GM21447 (cell line): Measurements from ENCODE around the gene CUX1.
"Not testable (repeated sequence)": the region's sequence is repeated elsewhere in the genome, so short reads cannot be mapped to it uniquely, and the experiment has no call there.

ENCODE experiments used
- ATAC-seq: cut with Tn5 transposase; IDR thresholded peaks from one replicate; pipeline ENCODE4 v1.9.1; 2021; ENCODE audit not compliant: unreplicated experiment

CUX1 gene

DNA sequence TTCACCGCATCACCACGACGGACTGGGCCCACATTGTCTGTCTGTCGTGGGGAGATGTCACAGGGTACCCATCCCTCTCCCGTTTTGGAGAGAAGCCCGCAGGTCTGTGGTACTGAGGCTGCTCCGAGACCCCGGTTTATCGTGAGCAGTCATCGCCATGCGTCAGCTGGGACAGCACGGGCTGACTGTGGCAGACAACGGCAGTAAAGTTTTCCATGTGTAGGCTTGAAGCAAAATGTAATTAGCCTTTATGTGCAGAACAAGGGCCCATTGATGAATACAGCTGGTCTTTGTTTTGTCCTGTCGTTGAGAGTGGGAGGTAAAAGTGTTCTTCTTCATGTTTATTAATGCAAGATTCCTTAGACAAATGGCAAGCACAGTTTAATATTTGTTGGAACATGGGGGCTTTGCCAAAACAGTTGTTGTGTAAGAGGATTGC is 301.8 kb downstream of the CUX1 start:
- ATAC-seq = no peak

DNA sequence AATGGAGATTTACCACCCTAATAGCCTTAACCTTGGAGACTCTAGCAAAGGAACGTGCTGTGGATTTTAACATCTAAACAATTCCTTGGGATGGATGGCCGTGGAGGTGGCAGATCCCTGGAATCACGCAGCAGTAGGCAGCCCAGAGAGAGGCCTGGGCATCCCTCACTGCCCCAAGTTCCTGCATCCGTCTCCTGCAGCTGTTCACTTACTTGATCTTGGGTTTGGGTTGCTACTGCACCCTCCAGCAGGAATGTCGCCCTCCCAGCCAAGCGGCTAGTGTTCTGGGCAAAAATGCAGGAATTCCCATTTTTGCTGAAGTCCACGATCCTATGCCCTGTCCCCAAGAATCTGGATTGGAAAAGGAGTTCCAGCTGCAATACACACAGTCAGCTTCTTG is 302.5 kb downstream of the CUX1 start:
- ATAC-seq = no peak

DNA sequence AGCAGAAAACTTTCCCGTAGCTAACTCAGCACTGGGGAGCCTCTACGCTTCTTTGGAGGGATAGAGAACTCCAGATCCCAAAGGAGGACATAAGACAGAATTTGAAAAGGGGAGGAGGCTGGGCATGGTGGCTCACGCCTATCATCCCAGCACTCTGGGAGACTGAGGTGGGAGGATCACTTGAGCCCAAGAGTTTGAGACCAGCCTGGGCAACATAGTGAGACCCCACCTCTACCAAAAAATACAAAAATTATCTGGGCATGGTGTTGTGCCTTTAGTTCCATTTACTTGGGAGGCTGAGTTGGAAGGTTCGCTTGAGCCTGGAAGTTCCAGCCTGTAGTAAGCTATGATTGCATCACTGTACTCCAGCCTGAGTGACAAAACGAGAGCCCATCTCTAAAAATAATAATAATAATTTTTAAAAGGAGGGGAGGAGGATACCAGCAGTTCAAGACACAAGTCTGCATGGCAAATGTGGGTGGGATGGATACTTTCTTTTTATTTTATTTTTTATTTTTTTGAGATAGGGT is 303.3 kb downstream of the CUX1 start:
- no peak for ATAC-seq

DNA sequence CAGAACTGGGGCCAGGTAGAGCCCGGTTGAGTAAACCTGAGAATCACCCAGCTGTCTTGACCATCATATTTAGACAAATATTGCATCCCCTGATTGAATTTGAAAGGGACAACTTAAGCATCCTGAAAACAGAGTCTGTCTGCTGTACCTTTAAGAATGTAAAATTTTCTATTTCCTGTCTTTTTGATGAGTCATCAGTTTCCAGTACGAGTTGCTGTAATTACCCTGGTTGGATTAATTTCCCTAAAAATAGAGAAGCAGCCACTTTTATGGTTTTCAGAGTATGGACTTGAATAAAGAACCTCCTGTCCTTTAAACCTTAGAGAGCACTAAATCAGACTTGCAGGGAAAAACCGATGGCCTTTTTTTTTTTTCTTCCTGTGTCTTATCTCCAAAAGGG is 304.6 kb downstream of the CUX1 start:
- ATAC-seq = no peak

DNA sequence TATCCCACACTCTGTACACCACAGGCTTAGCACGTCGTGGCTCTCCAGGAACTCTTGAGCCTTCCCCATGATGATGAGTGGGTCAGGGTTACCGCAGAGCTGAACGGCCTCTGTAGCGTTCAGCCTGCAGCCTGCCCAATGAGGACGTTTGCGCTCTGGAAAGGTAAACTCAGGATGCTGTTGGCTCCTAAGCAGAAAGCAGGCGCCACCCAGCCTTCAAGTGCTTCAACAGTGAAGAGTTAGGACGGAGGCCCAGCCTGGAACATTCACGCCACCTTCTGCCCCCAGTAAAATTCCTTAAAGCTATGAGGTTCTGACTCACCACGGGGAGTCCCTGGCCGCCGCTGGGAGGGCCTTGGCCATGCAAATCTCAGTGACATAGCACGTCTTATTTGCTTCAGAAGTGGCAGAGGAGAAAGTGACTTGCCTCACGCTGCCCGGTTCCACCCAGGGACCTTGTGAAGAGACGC is 307.7 kb downstream of the CUX1 start:
- no peak for ATAC-seq

DNA sequence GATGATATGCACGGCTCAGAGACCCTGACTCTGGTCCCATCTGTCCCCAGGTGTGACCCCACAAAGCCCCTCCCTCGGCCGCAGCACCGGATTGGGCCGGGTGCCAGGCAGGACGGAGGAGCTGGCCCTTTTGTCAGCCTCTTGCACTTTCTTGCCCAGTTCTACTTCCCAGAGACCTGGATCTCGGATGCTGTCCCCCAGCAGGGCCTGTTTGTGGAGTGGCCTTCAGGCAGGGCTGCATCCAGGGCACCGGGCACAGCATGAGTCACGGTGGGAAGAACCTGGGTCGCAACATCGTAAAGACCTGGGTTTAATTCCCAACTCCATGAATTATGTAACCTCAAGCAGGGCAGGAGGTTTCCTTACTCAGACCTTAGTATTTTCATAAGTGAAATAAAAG is 310.9 kb downstream of the CUX1 start:
- ATAC-seq = no peak

DNA sequence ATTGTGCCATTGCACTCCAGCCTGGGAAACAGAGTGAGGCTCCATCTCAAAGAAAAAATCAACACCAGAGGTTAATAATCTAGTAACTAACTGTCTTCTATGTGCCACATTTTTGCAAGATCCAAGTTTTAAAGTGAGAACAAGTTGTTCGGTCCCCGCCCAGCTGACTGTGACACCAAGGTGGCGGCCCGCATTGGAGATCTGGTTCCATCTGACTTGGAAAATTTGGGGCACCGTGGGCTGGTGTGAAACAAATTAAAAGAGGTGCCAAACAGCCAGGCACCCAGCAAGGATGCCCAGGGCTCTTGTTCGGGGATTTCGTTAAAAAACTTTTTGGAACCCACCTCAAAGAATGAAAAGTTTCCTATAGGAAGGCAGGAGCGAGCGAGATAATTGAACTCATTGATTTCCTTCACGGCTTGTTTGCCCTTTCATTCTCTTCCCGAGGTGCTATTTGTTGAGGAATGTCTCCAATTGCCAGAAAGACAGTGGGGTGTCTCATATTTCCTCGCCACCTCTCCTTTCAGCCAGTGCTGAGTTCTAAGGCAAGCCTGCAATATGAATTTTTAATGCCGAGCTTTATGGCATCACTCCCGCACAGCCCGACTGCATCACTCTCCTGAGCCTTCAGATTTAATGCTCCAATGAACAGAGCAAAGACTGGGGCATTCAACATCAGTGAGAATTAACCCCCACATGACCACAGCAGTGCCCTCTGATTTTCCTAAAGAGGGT is 312.4 kb downstream of the CUX1 start:
- ATAC-seq = no peak

DNA sequence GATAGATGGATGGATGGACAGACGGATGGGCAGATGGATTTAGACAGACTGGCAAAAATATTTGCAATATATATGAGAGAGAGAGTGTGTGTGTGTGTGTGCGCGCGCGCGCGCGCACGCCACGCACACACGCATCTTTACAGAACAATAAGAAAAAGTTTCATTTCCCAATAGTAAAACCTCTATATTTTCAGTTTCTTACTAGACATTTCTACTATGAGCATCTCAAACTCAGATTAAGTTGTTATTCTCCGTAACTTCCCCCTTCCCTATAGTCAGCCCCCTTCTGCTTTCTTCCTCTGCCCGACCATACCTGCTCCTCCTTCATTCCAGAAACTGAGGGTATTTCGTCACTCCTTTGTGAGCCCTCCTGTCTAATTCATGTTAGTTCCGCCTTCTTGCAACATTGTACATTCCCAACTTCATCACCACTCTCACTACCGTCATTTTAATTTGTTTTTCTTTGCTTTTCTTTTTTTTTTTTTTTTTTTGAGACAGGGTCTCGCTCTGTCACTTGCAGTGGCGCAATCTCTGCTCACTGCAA is 314.9 kb downstream of the CUX1 start:
- ATAC-seq = no peak

DNA sequence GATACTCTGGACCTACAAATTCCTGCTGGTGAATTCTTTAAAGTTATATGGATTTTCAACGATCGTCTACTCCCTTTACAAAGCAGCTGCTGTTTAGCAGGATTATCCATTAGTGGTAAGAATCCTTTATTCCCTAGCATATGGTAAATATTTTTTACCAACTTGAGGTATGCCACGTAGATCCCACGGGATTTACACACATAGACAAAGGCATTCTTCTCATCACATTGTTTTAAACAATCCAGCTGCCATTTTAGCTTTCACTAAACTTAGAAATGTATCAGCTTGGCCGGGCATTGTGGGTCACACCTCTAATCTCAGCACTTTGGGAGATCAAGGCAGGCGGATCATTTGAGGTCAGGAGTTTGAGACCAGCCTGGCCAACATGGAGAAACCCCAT is 321.2 kb downstream of the CUX1 start:
- no peak for ATAC-seq

DNA sequence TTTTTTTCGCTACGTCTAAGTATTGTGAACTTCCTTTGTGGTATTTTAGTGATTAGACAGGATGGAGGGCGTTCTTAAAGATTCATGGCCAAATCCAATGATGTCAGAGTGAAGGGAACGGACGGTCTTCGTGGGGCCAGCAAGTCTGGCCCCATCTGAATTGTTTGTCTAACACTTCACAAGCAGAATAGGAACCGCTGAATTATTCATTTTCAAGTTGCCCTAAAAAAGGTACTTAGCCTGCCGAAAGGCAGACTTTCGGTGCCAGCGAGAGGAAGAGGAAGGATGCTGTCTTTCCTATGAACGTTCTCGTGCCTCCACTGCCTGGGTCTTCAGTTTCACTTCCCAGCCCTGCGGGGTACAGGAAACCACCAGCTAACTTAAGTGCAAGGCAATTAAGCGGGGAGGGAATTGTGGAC is 323.5 kb downstream of the CUX1 start:
- no peak for ATAC-seq

DNA sequence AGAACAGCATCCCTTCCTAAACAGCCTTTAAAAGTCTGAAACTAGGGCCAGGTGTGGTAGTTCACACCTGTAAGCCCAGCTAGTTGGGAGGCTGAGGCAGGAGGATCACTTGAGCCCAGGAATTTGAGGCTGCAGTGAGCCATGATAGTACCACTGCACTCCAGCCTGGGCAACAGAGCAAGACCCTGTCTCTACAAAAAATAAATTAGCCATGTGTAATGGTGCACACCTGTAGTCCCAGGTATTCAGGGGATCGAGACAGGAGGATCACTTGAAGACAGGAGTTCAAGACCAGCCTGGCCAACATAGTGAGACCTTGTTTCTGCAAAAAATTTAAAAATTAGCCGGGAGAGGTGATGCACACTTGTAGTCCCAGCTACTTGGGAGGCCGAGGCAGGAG is 325.0 kb downstream of the CUX1 start:
- not testable (repeated sequence) for ATAC-seq

DNA sequence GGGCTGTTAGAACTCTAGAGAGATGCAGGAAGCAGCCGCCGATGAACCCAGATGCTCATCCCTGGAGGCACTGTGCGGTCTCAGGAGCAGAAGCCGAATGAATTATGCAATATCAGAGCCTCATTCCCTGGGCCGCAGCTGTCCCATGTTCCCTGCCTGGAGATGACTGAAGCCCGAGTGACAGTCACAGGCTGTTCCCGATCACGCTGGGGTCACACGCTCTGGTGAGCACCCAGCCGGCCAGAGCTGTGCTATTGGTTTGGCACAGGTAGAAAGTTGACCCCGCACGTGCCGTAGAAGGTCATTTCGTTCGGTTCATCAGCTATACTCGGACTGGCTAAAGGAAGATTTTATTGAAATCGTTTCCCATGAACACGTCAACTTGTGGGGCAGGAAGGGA is 328.7 kb downstream of the CUX1 start:
- ATAC-seq = no peak

DNA sequence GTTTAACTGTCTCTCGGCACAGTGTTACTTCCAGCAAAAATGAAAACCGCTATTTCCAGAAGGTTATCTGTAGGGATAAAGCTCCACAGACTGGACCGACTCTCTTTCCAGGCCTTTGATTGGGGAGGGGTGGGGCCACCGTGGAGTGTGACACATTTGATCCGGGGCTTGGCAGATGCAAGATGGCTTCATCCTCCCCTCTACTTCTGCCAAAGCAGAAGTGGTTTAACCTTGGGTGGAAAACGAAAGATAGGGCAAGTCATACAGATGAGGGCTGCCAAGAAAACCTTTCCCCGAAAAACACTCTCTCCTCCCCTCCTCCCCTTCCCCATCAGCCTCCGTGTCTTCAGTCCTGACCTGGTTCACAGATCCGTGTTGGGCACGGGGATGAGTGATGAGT is 329.6 kb downstream of the CUX1 start:
- ATAC-seq = no peak

DNA sequence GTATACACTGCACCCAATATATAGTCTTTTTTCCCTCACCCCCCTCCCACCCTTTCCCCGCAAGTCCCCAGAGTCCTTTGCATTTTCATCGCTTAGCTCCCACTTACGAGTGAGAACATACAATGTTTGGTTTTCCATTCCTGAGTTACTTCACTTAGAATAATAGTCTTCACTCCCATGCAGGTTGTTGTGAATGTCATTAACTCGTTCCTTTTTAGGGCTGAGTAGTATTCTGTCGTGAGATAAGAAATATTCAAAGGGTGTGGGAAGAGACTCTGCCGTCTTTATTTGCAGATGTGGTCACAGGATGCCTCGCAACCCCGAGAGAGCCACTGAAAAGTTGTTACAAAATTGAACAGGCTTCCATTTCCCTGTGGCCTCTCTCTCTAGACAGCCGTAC is 331.4 kb downstream of the CUX1 start:
- ATAC-seq = no peak

DNA sequence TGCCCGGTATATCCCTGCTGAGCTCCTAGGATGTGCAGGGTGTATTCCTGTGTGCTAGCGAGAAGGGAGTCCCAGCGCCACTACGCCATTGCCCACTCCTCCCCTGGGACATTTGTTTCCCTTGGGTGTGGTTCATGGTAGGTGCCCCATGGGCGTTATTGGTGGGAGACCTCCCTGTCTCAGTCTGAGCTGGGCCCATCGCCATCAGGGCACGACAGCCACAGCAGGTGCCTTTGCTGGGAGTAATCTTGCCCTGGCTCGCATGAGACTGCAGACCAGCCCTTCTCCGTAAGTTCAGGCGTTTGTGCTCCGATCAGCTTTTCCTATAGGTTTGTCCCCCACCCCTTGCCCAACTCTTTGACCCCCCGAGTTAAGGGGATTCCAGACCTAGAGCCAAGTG is 332.0 kb downstream of the CUX1 start:
- no peak for ATAC-seq

DNA sequence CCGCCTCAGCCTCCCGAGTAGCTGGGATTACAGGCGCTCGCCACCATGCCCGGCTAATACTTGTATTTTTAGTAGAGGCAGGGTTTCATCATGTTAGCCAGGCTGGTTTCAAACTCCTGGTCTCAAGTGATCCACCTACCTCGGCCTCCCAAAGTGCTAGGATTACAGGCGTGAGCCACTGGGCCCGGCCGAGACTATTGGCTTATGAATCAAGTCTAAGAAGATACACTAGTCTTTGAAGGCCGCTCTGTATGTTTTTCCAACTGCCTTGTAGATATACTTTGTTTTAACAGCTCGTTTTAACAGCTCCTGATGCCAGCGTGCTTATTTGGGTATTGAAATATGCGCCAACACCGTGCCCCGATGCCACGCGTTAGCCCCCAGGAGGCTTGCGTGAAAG is 332.8 kb downstream of the CUX1 start:
- ATAC-seq = no peak

DNA sequence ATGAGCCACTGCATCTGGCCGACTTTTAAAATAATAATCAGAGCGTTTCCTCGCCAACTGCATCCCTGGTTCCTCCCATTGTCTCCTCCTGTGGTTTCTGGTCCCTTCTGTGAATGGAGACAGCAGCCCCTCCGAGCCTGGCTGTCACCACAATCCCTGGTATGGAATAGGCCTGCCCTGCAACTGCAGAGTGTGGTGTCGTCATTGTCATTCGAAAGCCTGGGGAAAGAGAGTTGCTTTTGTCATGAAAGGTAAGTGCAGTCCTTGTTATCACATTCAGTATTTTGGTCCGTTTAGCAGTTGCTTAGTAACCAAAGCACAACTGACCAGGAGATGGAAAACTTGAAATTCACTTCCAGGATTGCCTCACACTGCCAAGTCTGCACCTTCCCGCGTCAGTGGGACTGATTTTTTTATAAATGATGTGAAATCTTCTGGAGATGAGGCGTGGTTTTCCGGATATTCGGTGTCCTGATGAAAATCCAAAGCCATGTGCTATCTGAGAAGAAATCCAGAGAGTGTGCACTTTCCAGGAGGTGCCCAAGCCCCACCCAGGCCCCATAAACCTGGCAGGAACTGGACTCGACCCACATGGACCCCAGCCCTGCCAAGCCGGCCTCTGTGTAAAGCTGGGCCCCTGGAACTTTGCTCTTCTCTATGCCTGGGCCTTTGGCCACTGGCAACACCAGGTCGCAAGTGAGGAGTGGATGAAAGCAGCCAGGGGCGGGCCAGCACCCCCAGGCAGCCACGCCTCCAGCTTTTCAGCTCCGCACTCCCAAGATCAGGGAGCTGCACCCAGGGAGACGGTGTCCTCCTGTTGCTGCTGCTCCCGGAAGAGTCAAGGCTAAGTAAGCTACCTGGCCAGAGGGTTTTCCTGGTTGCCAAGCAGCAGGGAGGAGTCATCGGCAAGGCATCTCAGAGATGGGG is 335.5 kb downstream of the CUX1 start:
- no peak for ATAC-seq

DNA sequence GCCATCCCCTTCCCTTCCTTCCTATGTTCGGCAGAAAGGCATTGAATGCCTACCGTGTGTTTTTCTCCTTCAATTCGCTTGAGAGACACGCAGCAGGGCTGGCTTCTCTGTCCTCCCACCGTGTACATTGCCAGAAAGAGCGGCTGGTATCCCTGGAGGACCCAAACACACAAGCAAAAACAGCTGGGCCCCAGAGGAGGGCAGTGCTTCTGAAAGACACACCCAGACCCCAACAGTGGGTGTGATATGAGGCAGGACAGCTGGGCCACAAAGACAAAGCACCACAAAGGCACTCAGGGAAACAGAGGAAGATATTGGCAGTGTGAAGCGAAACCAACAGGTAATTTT is 336.1 kb downstream of the CUX1 start:
- ATAC-seq = no peak

DNA sequence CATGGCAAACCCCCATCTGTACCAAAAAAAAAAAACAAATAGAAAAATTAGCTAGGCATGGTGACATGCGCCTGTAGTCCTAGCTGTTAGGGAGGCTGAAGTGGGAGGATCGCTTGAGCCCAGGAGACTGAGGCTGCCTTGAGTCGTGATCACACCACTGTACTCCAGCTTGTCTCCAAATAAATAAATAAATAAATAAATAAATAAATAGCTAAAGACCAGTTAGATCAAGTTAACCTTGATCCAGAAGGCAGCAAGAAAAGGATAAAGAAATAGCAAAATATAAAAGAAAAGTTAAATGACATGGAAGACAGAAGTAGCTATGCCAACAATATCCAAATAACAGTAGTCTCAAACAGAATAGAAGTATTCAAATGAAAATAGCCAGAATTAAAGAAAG is 337.0 kb downstream of the CUX1 start:
- ATAC-seq = no peak

DNA sequence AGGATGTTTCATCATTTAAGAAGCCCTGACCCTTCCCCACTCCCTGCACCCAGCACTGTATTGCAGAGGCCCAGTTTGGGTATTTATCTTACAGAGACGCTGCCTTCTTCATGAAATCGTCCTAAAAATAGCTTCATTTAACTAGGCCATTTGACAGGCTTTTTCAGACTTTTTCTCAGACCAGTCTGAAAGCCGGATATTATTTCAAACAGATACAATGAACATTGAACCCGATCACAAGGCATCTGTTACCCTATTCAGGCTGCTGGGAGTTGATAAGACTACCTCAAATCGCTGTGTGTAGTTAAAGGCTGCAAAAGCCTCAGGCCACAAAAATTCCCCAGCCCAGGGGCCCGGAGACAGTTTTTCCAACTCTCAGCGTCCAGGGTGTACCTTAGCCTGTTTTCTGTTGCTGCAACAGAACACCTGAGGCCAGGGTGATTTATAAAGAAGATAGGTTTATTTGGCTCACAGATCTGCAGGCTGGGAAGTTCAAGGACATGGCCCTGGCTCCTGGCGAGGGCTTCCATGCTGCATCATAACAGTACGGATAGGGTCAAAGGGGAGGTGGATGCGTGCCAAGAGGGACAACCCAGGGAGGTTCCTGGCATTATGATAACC is 338.5 kb downstream of the CUX1 start:
- ATAC-seq = no peak

DNA sequence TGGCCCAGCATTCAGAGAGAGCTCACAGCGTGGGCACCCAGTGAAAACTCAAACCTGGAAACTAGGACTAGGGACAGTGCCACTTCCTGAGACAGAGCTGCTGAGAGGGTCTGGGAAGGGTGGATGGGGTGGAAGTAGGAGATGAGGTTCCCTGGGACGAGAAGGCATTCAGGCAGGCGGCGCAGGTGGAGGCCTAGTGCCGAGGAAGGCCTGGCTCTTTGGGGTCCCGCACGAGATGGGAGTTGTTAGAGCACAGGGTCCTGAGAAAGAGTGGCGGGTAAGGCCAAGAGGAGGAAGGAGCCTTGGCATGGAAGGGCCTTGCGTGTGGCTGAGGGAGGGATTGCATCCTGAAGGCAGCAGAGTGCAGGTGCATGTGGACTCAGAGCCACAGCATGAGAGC is 339.4 kb downstream of the CUX1 start:
- no peak for ATAC-seq
